ENCODE measurements around the gene DIDO1. TPM values are rescaled to one million over a fixed set of nuclear protein-coding genes. Genes with fewer than 3 reads are reported as not detected.
"Not testable (repeated sequence)": the region's sequence is repeated elsewhere in the genome, so short reads cannot be mapped to it uniquely, and the experiment has no call there.

The DIDO1 gene
- total RNA-seq, 1 experiment from 2014 or later: 120 TPM

DNA sequence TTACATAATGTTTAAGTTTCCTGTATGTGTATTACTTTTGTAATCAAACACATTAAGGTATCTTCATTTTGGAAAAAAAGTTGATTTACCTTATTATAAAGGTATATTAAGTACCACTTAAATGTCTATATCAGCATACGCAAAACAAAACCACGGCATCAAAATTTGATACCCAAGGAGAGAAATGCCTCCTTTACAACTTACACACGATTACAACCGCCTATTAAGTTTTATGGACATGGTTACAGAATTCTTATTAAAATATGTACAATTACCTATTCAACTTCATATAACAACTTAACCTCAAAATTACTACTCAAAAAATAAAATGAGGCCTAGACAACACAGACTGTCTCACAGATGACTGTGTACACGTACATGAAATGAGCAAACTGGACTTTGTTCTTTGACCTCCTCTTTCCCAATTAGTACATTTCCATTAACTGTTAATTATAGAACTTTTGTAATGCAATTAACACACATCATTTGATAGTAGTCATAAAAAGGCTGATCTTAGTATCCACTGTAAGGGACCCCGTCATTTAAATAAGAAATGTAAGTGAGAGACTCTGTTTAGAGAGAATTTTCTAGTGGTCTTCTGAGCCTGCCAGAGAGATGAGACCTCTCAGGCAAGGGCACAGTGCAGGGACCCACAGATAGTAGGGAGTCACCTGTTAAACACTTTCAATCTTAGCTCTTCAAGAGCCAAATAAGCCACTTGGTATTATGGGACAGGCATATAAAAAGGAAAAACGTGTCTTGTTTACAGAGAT lies 2.5 kb downstream of the DIDO1 start:
- peaks cover 41% of the 10 kb centered on the region for H3K4me1 ChIP-seq
- Mint-ChIP-seq H3K36me3 (ENCODE audit: insufficient read depth, unreplicated experiment) (peaks cover 61% of the 10 kb centered on the region), H3K4me3 (ENCODE audit: unreplicated experiment) (peak overlapping the region; percentile 93)

DNA sequence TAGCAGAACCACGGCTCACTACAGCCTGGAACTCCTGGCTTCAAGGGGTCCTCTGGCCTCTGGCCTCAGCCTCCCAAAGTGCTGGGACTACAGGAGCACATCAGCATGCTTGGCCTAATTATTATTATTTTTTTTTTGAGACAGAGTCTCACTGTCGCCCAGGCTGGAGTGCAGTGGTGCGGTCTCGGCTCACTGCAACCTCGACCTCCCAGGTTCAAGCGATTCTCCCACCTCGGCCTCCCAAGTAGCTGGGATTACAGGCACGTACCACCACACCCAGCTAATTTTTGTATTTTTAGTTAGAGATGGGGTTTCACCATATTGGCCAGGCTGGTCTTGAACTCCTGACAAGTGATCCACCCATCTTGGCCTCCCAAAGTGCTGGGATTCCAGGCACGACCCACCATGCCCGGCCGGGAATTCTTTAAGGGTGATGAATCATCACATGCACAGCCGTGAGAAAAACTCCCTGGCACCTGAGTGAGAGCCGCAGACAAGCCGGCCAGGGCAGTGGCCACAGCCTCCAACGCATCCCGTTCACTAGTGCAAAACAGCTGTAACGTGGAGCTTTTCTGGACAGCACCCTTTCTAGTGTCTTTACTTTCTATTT lies 3.1 kb downstream of the DIDO1 start:
- peak in 1 of 2 experiments; percentile 63 for DNase-seq
- BruUV-seq (replicated peaks); intact Hi-C loops (cut with micrococcal nuclease; ENCODE audit: unreplicated experiment); H3K9me3 Mint-ChIP-seq (ENCODE audit: unreplicated experiment); H3K36me3 ChIP-seq (ENCODE audit: control insufficient read depth, insufficient read depth, low read length); H3K9me3 ChIP-seq; H3K27me3 Mint-ChIP-seq (ENCODE audit: insufficient read depth, unreplicated experiment); H3K4me3 ChIP-seq (ENCODE audit: low read depth, low read length); H3K4me3 Mint-ChIP-seq (ENCODE audit: unreplicated experiment); H3K27me3 ChIP-seq (replicated peaks; ENCODE audit: control insufficient read depth, insufficient read depth, low read length); CTCF ChIA-PET: not testable (repeated sequence)
- POLR2A ChIA-PET: interaction anchor here (0.5 to 1.4 kb wide), 2 partner anchors 12 to 129 kb away, joined by 5 read pairs; no protein-coding TSS in a partner anchor
- H3K4me1 Mint-ChIP-seq (ENCODE audit: low read depth, unreplicated experiment): peaks cover 56% of the 10 kb centered on the region
- peak overlapping the region; percentile 95 for H3K27ac Mint-ChIP-seq (ENCODE audit: unreplicated experiment)
- H3K36me3 Mint-ChIP-seq (ENCODE audit: insufficient read depth, unreplicated experiment): peaks cover 61% of the 10 kb centered on the region
- H3K4me1 ChIP-seq: peaks cover 48% of the 10 kb centered on the region

More for the DNA sequence above, 2.5 kb downstream of the DIDO1 start:
- H3K4me1 Mint-ChIP-seq (ENCODE audit: low read depth, unreplicated experiment): peaks cover 53% of the 10 kb centered on the region
- peak in 1 of 2 experiments; percentile 19 for DNase-seq
- Histone ChIP-seq H3K27me3 (replicated peaks; ENCODE audit: control insufficient read depth, insufficient read depth, low read length) (no peaks in the 10 kb centered on the region), H3K36me3 (ENCODE audit: control insufficient read depth, insufficient read depth, low read length) (peaks cover 1% of the 10 kb centered on the region; the same call in 1 of the 2 replicates), H3K9me3 (no peaks in the 10 kb centered on the region), H3K4me3 (ENCODE audit: low read depth, low read length) (no peak overlapping the region)
- ChIA-PET CTCF (interaction anchor here (1.8 kb wide), 1 partner anchor 16 kb away, joined by 6 read pairs; no protein-coding TSS in a partner anchor), POLR2A (interaction anchor here (0.5 to 2.2 kb wide), 4 partner anchors 11 to 129 kb away, joined by 4 to 16 read pairs (median 5); partner anchors contain the start of gene GID8)
- peak overlapping the region; percentile 95 for H3K27ac Mint-ChIP-seq (ENCODE audit: unreplicated experiment)
- TF ChIP-seq, protein P1, sequence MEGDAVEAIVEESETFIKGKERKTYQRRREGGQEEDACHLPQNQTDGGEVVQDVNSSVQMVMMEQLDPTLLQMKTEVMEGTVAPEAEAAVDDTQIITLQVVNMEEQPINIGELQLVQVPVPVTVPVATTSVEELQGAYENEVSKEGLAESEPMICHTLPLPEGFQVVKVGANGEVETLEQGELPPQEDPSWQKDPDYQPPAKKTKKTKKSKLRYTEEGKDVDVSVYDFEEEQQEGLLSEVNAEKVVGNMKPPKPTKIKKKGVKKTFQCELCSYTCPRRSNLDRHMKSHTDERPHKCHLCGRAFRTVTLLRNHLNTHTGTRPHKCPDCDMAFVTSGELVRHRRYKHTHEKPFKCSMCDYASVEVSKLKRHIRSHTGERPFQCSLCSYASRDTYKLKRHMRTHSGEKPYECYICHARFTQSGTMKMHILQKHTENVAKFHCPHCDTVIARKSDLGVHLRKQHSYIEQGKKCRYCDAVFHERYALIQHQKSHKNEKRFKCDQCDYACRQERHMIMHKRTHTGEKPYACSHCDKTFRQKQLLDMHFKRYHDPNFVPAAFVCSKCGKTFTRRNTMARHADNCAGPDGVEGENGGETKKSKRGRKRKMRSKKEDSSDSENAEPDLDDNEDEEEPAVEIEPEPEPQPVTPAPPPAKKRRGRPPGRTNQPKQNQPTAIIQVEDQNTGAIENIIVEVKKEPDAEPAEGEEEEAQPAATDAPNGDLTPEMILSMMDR (IDR thresholded peaks at IDR 0.05; ENCODE audit: insufficient read depth in 1 of 2, low read depth in 1 of 2, low read length in 1 of 2, severe bottlenecking in 1 of 2, unreplicated experiment in 1 of 2): no peak
- H3K27me3 Mint-ChIP-seq (ENCODE audit: insufficient read depth, unreplicated experiment): no peaks in the 10 kb centered on the region
- H3K9me3 Mint-ChIP-seq (ENCODE audit: unreplicated experiment): no peaks in the 10 kb centered on the region
- intact Hi-C loops (cut with micrococcal nuclease; ENCODE audit: unreplicated experiment): no loop called here
- no TSS peak for BruUV-seq (replicated peaks)

DNA sequence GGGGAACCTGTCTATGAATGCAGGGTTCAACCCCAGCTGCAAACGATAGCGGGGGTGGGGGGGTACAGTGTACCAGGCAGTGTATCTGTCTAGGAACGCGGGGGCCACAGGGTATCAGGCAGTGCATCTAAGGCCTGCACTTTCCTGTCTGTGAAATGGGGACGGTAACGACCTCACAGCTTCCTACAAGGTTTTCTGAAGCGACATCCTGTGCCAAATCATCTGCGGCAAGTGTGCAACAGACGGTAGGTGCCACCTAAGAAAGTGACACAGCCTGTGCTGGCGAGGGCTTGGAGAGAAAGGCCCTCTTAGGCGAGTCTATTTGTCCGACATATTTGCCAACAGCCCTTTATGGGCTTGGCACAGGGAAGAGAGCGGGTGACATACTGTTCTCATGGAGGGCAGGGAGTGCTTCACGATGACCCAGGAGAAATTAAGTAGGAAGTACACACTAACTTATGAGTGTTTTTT lies 3.8 kb downstream of the DIDO1 start:
- peak overlapping the region; percentile 24 for H3K27ac Mint-ChIP-seq (ENCODE audit: unreplicated experiment)
- no peaks in the 10 kb centered on the region for H3K9me3 ChIP-seq
- TF ChIP-seq, protein P1 (IDR thresholded peaks at IDR 0.05; ENCODE audit: insufficient read depth in 1 of 2, low read depth in 1 of 2, low read length in 1 of 2, severe bottlenecking in 1 of 2, unreplicated experiment in 1 of 2): no peak
- H3K4me3 Mint-ChIP-seq (ENCODE audit: unreplicated experiment): no peak overlapping the region
- H3K4me1 Mint-ChIP-seq (ENCODE audit: low read depth, unreplicated experiment): peaks cover 56% of the 10 kb centered on the region
- intact Hi-C loops (cut with micrococcal nuclease; ENCODE audit: unreplicated experiment): no loop called here
- DNase-seq: peak in 1 of 2 experiments; percentile 40
- ChIA-PET CTCF (no interaction called here), POLR2A (no interaction called here)
- no peak overlapping the region for H3K4me3 ChIP-seq (ENCODE audit: low read depth, low read length)
- H3K4me1 ChIP-seq: peaks cover 51% of the 10 kb centered on the region
- H3K27me3 ChIP-seq (replicated peaks; ENCODE audit: control insufficient read depth, insufficient read depth, low read length): no peaks in the 10 kb centered on the region
- peaks cover 1% of the 10 kb centered on the region; the same call in 1 of the 2 replicates for H3K36me3 ChIP-seq (ENCODE audit: control insufficient read depth, insufficient read depth, low read length)
- H3K9me3 Mint-ChIP-seq (ENCODE audit: unreplicated experiment): no peaks in the 10 kb centered on the region
- H3K36me3 Mint-ChIP-seq (ENCODE audit: insufficient read depth, unreplicated experiment): peaks cover 59% of the 10 kb centered on the region
- H3K27me3 Mint-ChIP-seq (ENCODE audit: insufficient read depth, unreplicated experiment): no peaks in the 10 kb centered on the region
- BruUV-seq (replicated peaks): no TSS peak

Measured in Caco-2 (cell line).